22Rv1 (cell line): Measurements from ENCODE around the gene DYNLT5.

Source experiments
- ZFX ChIP-seq: fragments of 450-650 bp; IDR thresholded peaks from 2 replicates; pipeline ENCODE4 v1.6.1; 2017; ENCODE audit warnings: antibody characterized with exemption, borderline replicate concordance
- TF ChIP-seq, protein P1 (sequence below): fragments of 450-650 bp; IDR thresholded peaks from 2 replicates; pipeline ENCODE4 v1.5.1; 2017; ENCODE audit warnings: mild to moderate bottlenecking

DNA sequence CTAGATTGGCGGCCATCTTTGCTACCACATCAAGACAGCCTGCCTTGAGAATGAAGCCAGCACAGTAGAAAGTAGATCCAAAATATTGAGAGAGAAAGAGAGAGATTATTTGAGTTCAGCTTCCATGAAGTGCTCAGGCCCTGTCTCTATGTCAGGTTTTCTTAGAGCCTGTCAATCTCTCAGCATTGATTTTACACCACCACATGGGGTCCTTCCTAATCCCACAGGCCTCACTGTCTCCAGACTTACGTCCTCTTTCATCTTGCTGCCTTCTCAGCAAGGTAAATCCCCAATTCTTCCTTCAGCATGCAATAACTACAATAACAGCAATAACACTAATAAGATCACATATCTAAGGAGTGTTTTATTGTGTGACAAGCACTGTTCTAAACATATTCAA lies 21.0 kb downstream of the DYNLT5 start:
- TF ChIP-seq, protein P1, sequence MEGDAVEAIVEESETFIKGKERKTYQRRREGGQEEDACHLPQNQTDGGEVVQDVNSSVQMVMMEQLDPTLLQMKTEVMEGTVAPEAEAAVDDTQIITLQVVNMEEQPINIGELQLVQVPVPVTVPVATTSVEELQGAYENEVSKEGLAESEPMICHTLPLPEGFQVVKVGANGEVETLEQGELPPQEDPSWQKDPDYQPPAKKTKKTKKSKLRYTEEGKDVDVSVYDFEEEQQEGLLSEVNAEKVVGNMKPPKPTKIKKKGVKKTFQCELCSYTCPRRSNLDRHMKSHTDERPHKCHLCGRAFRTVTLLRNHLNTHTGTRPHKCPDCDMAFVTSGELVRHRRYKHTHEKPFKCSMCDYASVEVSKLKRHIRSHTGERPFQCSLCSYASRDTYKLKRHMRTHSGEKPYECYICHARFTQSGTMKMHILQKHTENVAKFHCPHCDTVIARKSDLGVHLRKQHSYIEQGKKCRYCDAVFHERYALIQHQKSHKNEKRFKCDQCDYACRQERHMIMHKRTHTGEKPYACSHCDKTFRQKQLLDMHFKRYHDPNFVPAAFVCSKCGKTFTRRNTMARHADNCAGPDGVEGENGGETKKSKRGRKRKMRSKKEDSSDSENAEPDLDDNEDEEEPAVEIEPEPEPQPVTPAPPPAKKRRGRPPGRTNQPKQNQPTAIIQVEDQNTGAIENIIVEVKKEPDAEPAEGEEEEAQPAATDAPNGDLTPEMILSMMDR = no peak
- no peak for TF ChIP-seq ZFX
